Body of pancreas (tissue), 4 donors: ENCODE data around the gene CFAP61.

Source experiments
- POLR2A ChIP-seq, 3 donors: fragments of 450-650 bp; IDR thresholded peaks; one replicate each; pipeline ENCODE4 v1.6.1; 2016; ENCODE audit warnings: antibody characterized with exemption in 3 of 3, mild to moderate bottlenecking in 2 of 3
- TF ChIP-seq, protein P1 (sequence below), 7 experiments: fragments of 450-650 bp in 4 of 7; fragments of 200-600 bp in 3 of 7; sonication (generic) in 3 of 7; IDR thresholded peaks; one replicate each; pipeline ENCODE4 v1.5.1; 2016 to 2019; ENCODE audit warnings: antibody characterized with exemption in 7 of 7

DNA sequence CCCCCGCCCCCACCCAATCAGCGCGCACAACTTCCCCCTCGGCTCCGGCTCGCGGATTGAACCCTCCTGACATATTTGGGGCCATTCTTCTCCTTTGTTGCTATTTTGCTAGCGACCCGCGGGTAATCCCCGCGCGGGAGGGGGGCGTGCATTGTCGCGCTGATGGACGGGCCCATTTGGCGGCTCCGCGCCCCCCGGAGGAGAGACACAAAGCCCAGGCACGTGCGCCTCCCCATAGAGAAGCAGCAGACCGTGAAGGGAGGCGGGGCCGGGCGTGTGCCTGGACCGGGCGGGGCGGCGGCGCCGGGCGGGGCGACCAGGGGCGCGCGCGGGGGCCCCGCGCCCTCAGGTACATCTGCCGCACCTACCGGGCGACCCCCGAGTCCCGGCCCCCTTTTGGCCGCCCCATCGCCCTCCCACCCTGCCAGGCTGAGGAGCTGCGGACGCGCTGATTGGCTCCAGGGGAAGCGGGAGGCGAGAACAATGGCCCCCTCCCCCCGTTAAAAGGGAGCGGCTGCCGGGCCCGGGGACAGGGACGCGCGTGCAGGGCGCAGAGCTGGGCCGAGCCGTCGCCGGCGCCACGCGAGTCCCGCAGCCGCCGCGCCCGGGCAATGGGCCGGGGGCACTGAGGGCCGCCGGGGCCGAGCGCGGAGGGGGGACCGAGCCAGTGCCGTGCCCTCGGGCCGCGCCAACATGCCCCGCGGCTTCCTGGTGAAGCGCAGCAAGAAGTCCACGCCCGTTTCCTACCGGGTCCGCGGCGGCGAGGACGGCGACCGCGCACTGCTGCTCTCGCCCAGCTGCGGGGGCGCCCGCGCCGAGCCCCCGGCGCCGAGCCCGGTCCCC, 315.5 kb downstream of the CFAP61 start, which contains the start of gene INSM1:
- TF ChIP-seq, protein P1, sequence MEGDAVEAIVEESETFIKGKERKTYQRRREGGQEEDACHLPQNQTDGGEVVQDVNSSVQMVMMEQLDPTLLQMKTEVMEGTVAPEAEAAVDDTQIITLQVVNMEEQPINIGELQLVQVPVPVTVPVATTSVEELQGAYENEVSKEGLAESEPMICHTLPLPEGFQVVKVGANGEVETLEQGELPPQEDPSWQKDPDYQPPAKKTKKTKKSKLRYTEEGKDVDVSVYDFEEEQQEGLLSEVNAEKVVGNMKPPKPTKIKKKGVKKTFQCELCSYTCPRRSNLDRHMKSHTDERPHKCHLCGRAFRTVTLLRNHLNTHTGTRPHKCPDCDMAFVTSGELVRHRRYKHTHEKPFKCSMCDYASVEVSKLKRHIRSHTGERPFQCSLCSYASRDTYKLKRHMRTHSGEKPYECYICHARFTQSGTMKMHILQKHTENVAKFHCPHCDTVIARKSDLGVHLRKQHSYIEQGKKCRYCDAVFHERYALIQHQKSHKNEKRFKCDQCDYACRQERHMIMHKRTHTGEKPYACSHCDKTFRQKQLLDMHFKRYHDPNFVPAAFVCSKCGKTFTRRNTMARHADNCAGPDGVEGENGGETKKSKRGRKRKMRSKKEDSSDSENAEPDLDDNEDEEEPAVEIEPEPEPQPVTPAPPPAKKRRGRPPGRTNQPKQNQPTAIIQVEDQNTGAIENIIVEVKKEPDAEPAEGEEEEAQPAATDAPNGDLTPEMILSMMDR (IDR thresholded peaks at IDR 0.05) = no peak
- TF ChIP-seq POLR2A (IDR thresholded peaks at IDR 0.05) = no peak
